Psoas muscle (tissue), 8 donors: ENCODE measurements around the gene MYO1B. TPM values are rescaled to one million over a fixed set of nuclear protein-coding genes. Genes with fewer than 3 reads are reported as not detected.

Experiments used
- ATAC-seq, 4 donors: fragments of 200-7000 bp; cut with Tn5 transposase; one replicate each; pipeline ENCODE4 v1.9.1; 2020; ENCODE audit warnings: moderate library complexity in 3 of 4, mild to moderate bottlenecking in 2 of 4
- DNase-seq, 2 donors: peaks; one replicate each; pipeline ENCODE4 v3.0.0-alpha.2; 2020
- H3K27ac ChIP-seq: fragments of 200-600 bp; one replicate; pipeline ENCODE4 v1.8.0; 2022
- H3K27me3 ChIP-seq, 3 donors: fragments of 200-600 bp in 1 of 3; one replicate each; pipeline versions ENCODE4 v1.6.1 to v1.8.0; 2013 to 2022; ENCODE audit warnings: low read length in 2 of 3, mild to moderate bottlenecking in 2 of 3, moderate library complexity in 1 of 3; ENCODE audit not compliant: insufficient read depth in 3 of 3
- H3K36me3 ChIP-seq, 2 donors: fragments of 200-600 bp in 1 of 2; one replicate each; pipeline versions ENCODE4 v1.6.1 to v1.8.0; 2013 to 2022; ENCODE audit warnings: low read depth in 1 of 2, mild to moderate bottlenecking in 1 of 2, moderate library complexity in 1 of 2; ENCODE audit not compliant: insufficient read depth in 1 of 2
- H3K4me1 ChIP-seq: fragments of 200-600 bp; one replicate; pipeline ENCODE4 v1.8.0; 2022
- H3K4me3 ChIP-seq: fragments of 200-600 bp; one replicate; pipeline ENCODE4 v1.8.0; 2022; ENCODE audit warnings: mild to moderate bottlenecking
- H3K9me3 ChIP-seq: fragments of 200-600 bp; one replicate; pipeline ENCODE4 v1.8.0; 2022
- CTCF ChIP-seq: fragments of 200-600 bp; IDR thresholded peaks from one replicate; pipeline ENCODE4 v1.8.0; 2022; ENCODE audit warnings: antibody characterized with exemption
- WGBS, 3 donors: extraction: QIAGEN DNeasy Blood & Tissue Kit; methylation state at CpG; one replicate each; pipeline versions ENCODE4 v1.1.6 to v1.1.7; 2013; 5-methylcytosine and 5-hydroxymethylcytosine counted together
- intact Hi-C, 2 donors: fragments of 100-400 bp; cut with DNase I; formaldehyde crosslinking; loops; one replicate each; pipeline versions ENCODE4 v1.11.0 to v1.14.2; 2022
- polyA plus RNA-seq, 3 donors: library from polyadenylated mRNA; stranded (reverse); fragments of 200-250 nt; gene quantifications; one replicate each; pipeline ENCODE4 v1.2.3, GENCODE V29; 2013
- total RNA-seq, 4 donors: library from RNA; stranded (reverse); fragmentation: NEBNext Ultra II Directional in 2 of 4; extraction: Animal tissue kit (Norgen Biotek cat#: 25700) in 2 of 4; gene quantifications; one replicate each; pipeline versions ENCODE4 v1.2.1 to v1.2.4, GENCODE V29; 2021 to 2023
- donor health status: healthy with polysubstance abuse.
- donor health status: DM: no; HTN: no; CAD: no; lungs with moderate emphysema.
- donor health status: Bipolar disorder and iron deficiency.
- donor health status: healthy.
- donor health status: DM: yes; HTN: yes; CAD: no.
- donor health status: DM: no; HTN: no; CAD: no.
- donor health status: DM: no; HTN: no; CAD: no.
- donor health status: DM: yes; HTN: yes; CAD: no.

MYO1B gene
- total and polyA plus RNA-seq, 7 donors: 4.4 to 14.1 (median 7.9) TPM

DNA sequence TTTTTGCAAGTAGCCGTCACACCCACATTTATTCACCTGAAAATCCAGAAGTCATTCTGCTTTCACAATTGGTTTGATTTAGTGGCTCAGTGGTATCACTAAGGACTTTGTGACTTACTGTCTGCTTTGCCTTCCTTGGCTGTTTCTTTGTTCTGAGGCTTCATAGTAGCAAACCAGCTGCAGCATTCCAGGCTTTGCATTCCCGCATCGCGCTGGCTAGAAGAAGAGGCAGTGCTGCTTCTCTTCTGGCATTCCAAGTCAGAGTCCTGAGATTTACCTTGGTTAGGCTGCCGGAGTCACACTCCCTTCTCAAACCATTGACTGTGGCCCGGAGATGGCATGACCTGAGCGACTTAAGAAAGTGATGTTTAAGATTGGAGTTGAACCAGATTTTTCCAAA is 35.1 kb downstream of the MYO1B start:
- H3K9me3 ChIP-seq: no peaks in the 10 kb centered on the region
- no peak for ATAC-seq
- DNase-seq: no peak
- TF ChIP-seq CTCF: no peak
- no peak overlapping the region for H3K27ac ChIP-seq
- no peaks in the 10 kb centered on the region for H3K27me3 ChIP-seq
- intact Hi-C loops: no loop called here
- WGBS, 3 donors: 81 to 85% (median 83%) methylated on average over 7 of the region's 7 CpGs
- no peaks in the 10 kb centered on the region for H3K4me1 ChIP-seq
- no peak overlapping the region for H3K4me3 ChIP-seq
- no peaks in the 10 kb centered on the region for H3K36me3 ChIP-seq

DNA sequence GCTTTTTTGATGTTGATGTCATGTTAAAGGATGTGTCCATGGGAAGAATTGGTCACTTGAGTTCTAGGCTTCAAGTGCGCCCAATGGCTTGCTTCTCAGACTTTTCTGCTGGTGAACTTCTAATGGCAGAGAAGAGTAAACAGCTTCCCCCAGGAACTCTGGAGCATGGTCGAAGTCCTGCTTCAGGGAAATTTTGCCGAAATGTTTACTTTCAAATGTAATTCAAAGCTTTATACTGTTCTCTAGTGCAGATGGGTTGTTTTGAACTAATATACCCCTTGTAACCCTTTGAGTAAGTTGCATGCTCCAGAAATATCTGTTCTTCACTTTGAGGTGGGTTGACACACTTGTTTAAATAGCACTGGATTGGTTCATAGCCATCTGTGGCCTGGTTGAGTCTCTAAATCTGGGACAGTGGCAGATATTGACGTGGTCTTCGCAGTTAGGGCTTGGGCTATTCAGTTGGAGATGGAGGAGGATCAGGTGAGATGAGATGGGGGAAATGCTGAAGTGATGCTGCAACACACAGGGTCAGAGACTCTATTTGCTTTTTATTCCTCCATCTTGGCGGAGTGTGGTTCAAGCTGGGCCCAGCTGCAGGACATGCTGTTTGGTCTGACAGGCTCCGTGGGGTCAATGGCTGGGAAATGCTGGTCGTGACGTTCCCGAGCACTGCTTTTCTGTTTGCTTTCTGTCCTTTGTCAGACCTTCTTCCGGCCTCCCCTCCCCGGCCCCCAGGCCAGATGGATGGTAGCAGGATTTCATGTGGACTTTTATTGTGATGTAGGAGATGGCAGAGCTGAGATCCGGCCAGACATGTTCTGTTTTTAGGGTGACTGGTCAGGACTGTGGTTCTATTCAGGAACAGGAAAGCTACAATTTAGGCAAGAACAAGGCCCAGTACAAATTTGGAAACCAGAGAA is 35.9 kb downstream of the MYO1B start:
- ATAC-seq: no peak

DNA sequence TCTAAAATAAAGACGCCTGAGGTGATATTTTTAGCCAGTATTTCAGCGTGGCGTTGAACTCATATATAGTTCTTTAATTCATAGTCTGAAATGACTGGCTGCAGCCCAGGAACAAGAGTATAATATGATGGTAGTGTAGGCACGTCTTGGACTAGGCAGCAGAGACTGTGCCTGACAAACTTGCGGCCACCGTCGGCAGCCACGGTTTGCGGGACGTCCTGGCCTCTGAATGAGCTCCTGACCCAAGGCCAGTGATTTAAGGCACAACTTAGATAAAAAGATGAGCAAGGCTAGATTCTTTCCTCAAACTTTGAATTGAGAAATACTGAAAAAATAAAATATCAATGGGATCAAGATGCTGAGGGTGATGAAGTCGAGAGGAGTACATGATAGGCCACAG is 40.0 kb downstream of the MYO1B start:
- H3K9me3 ChIP-seq: no peaks in the 10 kb centered on the region
- H3K27ac ChIP-seq: no peak overlapping the region
- no peak for DNase-seq
- TF ChIP-seq CTCF: no peak
- H3K27me3 ChIP-seq: no peaks in the 10 kb centered on the region
- intact Hi-C loops: no loop called here
- ATAC-seq: no peak
- 88 to 91% (median 90%) methylated on average over 11 of the region's 11 CpGs for WGBS, 3 donors
- no peaks in the 10 kb centered on the region for H3K36me3 ChIP-seq
- H3K4me3 ChIP-seq: no peak overlapping the region
- no peaks in the 10 kb centered on the region for H3K4me1 ChIP-seq

More for the DNA sequence above, 35.9 kb downstream of the MYO1B start:
- TF ChIP-seq CTCF: no peak
- DNase-seq: no peak
- no peak overlapping the region for H3K4me3 ChIP-seq
- no peaks in the 10 kb centered on the region for H3K27me3 ChIP-seq
- intact Hi-C loops: no loop called here
- WGBS, 3 donors: 85 to 90% (median 87%) methylated on average over 13 of the region's 13 CpGs
- H3K9me3 ChIP-seq: no peaks in the 10 kb centered on the region
- no peaks in the 10 kb centered on the region for H3K36me3 ChIP-seq
- no peak overlapping the region for H3K27ac ChIP-seq
- H3K4me1 ChIP-seq: no peaks in the 10 kb centered on the region

- ATAC-seq (no peak), DNase-seq (no peak)
- WGBS, 3 donors: 73 to 80% (median 80%) methylated on average over 4 of the region's 4 CpGs
- no peaks in the 10 kb centered on the region for H3K4me1 ChIP-seq
- no peaks in the 10 kb centered on the region for H3K27me3 ChIP-seq
- no peak for TF ChIP-seq CTCF
- no peak overlapping the region for H3K27ac ChIP-seq
- no peak overlapping the region for H3K4me3 ChIP-seq
- H3K36me3 ChIP-seq: no peaks in the 10 kb centered on the region
- no peaks in the 10 kb centered on the region for H3K9me3 ChIP-seq
- intact Hi-C loops: no loop called here
Observed at GRCh38 chr2:191287820-191288219, 42.6 kb downstream of the MYO1B start.
